ENCODE data around the gene MCMBP.
"Not testable (repeated sequence)": the region's sequence is repeated elsewhere in the genome, so short reads cannot be mapped to it uniquely, and the experiment has no call there.

MCMBP gene

DNA sequence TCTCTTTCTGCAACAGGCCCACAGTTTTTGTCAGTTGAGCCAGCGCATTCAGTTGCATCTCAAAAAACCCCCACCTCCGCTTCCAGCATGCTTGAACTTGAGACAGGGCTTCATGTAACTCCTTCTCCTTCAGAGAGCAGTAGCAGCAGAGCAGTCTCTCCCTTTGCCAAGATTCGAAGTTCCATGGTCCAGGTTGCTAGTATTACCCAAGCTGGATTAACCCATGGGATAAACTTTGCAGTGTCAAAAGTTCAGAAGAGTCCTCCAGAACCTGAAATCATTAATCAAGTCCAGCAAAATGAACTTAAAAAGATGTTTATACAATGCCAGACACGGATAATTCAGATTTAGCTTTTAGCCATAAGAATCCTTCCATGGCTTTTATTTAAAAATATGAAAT, 45.2 kb downstream of the MCMBP start:
- DNase-seq: no peak

DNA sequence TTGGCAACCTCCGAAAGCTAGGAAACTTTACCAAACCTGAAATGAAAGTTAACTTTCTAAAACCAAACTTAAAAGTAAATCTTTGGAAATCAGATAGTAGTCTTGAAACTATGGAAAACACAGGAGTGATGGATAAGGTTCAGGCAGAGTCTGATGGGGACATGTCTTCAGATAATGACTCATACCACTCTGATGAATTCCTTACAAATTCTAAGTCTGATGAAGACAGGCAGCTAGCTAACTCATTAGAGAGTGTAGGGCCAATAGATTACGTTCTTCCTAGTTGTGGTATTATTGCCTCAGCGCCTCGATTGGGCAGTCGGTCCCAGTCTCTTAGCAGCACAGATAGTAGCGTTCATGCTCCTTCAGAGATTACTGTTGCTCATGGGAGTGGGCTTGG, 45.9 kb downstream of the MCMBP start:
- DNase-seq: no peak

DNA sequence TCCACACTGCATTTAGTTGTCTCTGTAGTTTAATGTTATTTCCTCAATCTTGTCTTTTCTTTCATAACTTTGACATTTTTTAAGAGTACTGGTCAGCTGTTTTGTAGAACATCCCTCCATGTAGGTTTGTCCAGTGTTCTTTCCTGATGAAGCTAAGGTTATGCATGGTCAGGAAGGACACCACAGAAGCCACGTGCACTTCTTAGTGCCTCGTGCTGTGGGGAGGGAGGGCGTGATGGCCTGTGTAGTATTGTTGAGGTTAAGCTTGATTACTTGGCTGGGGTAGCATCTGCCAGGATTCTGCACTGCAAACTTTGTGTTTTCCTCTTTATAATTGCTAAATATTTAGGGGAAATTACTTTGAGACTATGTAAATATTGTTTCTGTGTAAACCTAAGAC, 48.3 kb downstream of the MCMBP start:
- no peak for DNase-seq

DNA sequence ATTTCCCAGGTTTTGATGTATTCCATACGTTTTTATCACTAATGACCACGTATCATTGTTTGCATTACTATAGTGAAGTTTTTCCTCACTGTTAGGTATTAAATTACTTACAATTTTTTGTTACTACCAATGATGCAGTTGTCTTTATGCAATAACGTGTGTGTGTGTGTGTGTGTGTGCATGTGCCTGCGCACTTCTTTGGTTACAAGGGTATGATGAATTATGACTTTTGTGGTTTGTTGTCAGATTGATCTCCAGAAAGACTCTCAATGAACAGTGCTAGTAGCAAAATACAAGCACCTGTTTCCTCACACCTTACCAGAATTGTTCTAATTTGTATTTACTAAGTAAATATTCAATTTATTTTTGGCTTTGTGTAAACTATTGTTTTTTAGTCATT, 51.5 kb downstream of the MCMBP start:
- DNase-seq: no peak

DNA sequence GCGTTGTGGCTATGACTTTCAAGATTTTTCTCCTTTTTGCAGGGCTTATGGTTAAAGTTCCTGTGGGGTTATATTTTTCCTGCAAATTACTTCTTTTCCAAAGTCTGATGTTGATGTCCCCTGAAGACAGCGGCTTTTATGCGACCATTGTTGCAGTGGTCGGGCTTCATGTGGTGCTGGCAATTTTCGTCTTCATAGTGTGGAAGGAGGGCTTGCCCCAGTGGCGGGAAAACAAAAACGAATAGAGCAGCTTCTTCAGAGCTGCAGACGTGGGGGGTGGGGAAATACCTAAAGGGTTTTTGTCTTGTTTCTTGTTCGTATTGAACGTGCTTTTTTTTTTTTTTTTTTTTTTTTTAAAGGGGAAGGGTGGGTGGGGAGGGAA, 53.8 kb downstream of the MCMBP start:
- no peak for DNase-seq

DNA sequence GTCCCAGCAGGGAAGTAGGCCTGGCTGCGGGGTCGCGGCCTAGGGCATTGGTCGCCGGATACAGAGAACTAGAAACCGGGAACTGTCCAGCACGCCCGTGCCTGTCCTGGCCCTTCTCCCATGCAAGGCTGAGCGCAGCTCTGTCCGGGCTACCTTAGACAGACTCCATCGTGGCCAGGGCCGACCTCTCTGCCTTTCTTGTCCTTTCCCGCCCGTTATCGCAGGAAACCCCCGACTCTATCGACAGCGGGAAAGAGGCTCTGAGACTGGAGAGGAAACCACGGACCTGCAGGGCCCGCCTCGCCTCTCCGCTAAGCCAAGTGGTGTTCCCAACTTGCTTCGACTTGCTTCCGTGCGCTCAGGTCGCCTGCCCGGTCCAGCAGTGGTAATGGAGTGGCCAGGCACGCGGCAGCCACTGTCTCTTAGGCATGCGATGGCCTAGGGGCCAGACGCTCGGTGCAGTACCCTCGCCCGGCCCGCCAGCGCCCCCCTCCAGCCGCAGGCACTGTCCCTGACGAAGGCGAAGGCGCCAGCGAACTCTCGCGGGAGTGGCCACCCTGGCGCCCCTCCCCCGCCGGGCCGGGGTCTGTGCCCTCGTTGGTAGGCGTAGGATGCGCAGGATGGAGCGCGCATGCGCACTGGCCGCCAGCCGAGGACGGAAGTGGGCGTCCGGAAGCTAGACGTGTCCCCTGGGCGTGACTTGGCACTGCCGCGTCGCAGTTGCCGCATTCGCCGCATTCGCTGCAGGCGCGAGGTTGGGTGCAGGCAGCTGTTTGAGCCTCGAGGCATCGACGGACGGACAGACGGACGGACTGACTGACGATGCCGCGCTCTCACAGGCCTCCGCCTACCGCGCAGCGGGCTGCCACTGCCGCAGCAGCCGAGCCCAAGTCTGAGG, 54.4 kb downstream of the MCMBP start:
- no peak for DNase-seq

DNA sequence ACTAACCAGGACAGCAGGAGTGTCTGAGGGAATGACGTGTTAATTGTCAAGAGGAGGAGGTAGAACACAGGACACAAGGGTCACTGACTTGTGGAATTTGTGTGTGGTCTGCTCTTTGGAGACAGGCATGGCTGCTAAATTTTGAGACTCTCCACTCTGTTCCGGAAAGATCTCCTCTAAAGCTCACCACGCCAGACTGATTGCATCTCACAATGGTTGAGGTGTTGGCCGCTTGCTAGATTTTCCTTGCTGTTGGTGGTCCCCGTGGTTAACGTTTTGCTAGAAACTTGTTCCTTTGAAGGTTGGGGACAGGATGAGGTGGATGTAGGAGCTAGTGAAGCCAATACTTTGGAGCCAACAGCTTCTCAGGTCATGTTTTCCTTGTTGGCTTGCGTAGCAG, 57.0 kb downstream of the MCMBP start:
- DNase-seq: no peak

DNA sequence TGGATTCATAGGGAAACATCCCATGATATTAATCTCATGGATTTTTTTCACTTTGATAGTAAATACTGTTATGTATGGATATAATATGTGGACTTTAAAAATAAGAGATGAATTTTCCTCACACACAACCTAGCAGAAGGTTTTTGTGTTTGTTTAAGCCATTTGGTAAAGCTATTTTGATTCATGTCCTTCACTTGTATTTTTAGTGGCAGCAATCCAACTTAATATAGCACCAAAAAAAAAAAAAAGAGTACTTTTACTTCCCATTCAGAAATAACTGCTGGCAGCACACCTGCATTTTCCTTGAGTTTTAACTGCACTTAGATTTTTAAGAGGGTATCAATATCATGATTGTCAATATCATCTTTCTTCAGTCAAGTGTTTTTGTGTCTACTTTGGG, 60.0 kb downstream of the MCMBP start:
- DNase-seq: no peak

DNA sequence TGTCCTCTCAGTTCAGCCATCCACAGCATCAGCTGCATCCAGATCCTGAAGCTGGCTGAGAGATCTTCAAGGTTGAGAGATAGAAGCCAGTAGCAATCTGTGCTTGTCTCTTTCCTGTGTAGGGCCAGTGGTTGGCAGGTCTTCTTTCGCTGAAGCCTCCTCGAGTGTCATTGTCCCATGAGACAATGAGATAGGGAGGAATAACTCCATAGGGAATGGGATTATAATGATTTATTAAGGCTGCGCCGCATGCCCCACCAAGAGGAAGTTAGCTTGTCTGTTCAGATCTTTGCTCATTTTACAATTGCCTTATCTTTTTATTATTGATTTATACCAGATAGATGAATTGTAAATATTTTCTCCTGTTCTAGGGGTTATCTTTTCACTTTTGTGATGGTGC, 61.5 kb downstream of the MCMBP start:
- no peak for DNase-seq

DNA sequence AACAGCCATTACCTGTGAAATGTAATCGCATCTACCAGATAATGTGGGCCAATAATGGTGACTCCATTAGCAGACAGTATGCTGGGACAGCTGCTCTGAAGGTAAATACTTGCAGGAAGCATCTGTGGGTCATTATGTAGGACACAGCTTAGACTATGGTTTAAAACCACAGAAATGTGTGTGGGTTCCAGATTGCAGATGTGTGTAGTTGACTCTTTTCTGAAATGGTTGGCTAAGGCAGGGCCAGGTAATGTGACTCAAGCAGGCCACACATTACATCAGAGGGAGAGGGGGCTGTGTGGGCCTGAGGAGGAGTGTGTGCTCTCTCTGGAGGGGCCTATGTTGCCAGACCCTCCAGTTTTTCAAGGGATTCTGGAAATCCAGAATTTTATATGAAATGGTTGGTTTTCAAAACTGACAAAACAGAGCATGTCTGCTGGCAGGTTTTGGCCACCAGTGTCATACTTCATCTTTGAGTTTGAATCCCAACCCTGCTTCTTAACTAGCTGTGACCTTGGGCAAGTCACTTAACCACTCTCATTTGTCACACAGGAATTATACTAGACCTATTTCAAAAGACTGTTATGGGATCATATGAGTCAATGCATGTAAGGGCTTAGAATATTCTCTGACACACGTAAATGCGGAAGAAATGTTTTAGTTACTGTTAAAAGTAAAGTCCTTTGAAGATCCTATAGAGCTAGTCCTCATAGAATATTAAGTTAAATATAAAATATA, 64.5 kb downstream of the MCMBP start:
- DNase-seq: no peak

DNA sequence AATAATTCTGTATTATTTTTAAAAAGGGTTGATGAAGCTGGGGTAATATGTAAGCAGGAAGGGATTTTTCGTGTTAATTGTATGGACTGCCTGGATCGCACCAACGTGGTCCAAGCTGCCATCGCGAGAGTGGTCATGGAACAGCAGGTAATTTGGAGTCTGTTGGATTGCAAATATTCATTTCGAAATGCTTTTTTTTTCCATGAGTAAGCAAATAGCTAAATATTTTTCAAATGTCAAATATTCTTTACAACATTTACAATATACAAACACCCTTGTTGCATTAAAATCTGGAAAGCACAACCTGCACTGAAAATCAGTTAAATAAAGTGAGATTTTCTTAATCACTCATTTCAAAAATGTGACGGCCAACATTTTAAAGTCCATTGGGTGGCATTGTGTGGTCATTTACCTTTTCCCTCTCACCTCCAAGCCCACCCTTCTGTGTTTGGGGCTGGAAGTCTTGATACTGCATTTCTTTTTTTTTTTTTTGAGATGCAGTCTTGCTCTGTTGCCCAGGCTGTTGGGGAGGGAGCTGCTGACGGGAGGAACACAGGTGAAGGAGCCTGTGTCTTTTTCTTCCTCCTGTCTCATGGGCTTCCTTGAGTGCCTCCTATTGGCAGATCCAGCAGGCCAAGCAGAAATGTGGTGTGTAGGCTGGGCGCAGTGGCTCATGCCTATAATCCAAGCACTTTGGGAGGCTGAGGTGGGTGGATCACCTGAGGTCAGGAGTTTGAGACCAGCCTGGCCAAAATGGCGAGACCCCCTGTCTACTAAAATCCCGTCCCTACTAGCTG, 66.1 kb downstream of the MCMBP start:
- DNase-seq: no peak

DNA sequence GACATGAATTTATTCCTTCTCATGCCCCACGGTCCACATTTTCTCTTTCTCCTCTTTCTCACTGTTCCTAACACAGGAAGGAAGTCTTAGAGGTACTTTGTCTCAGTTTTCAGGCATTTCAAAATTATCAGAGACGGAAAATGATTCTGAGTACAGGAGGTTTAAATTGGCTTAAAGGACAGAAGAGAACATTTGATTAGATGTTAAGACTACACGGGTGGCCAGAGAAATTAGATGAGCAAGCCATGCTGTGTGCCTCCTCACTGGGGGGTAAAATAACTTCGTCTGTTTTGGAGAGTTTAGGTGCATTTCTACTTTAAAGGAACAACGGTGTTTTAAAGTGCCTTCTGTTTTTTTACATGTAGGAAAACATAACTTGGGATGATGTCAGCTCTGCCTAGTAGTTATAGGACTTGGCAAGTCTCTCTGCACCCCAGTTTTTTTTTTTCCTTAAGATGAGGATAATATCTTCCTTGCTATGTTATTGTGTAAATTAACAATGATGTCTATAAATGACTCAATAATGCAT, 66.9 kb downstream of the MCMBP start:
- no peak for DNase-seq

DNA sequence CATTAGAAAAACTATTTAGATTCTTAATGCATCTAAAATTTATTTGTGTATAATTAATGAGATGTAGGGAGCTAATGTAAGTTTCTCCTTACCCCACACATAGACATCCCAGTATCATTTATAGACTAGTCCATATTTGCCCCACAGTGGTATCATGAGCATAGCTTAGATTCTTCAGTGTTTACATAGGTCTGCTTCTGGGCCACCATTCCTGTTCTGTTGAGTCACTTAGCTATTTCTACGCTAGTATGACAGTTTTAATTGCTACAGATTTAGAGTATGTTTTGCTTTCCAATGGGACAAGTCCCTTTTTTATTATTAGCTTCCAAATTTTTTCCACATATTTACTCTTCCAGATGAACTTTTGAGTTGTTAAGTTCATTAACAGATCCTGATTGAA, 69.4 kb downstream of the MCMBP start:
- DNase-seq: no peak

DNA sequence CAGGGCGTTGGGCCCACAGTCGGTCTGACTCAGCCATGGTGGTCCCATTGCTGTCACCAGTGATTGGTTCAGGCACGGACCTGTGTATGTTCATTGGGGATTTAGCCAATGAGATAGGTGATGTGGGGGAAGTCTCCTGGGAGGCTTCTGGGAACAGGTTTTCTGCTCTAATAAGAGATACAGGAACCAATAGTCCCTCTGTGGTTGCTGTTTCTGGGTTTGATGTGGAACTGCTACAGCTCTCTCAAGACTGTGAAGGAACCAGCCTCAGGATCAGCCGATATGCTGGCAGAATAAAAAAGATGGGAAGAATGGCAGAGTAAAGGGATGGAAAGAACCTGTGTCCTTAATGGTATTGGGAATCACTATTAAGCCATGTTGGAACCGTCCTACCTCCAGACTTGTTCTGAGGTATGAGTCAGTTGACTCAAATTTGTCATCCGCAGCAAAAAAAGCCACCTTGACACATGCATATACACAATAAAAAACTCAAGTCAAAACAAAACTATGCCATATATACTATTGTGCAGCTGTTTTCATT, 70.6 kb downstream of the MCMBP start:
- DNase-seq: no peak

DNA sequence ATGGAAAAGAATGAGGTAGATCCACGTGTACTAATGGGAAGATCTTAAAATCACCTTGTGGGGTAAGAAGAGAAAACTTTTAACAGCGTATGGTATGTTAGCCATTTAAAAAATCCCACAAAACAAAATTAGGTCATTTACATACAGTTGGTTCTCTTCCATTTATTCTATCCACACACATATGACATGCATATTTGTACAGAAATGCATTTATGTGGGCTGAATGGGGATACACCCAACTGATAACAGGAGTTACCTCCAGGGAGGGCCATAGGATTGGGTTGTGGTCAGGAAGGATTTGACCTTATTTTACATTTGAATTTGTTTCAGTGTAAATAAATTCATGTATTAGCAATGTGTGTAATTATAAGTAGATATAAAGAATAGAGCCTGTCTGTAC, 71.5 kb downstream of the MCMBP start:
- no peak for DNase-seq

DNA sequence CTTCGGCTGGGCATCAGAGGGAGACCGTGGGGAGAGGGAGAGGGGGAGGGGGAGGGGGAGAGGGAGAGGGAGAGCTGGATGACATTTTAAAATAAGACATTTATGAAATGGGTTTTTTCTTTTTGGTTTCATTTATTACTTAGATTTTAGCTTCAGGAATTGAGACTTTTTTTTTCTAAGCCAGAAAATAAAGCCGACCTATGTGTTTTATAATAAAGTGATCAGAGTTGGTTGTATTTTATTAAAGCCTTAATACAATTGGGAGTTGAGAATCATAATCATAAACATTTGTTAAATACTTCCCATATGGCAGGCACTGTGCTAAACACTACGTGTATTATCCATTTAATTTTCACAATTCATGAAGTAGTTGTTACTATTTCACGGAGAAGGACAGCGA, 76.6 kb downstream of the MCMBP start:
- no peak for DNase-seq

DNA sequence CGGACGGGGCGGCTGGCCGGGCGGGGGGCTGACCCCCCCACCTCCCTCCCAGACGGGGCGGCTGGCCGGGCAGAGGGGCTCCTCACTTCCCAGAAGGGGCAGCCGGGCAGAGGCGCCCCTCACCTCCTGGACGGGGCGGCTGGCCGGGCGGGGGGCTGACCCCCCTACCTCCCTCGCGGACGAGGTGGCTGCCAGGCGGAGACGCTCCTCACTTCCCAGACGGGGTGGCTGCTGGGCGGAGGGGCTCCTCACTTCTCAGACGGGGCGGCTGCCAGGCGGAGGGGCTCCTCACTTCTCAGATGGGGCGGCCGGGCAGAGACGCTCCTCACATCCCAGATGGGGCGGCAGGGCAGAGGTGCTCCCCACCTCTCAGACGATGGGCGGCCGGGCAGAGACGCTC, 77.5 kb downstream of the MCMBP start:
- not testable (repeated sequence) for DNase-seq

DNA sequence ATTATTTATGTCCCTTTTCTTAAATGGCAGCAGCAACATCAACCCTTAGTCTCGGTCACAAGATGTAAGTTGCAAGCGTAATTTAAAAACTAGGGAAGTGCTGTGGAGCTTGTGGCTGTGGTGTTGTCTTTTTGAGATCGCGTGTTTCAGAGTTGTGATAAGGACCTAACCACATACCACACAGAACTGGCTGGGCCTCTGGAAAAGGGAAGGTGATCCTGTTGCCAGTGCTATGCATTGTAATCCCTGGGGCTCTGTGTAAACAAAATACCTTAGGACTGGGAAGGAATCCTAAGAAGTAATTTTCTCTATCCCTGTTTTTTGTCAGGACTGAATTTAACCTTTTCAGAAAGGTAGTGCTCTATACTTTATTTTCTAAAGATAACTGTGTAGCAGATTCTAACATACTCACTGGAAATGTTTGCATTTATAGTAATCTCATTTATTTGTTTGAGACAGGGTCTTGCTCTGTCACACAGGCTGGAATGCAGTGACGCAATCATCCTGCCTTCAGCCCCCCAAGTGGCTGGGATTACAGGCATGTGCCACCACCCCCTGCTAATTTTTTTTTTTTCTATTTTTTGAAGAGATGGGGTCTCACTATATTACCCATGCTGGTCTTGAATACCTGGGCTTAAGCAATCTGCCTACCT, 86.4 kb downstream of the MCMBP start:
- DNase-seq: peak; percentile 77

DNA sequence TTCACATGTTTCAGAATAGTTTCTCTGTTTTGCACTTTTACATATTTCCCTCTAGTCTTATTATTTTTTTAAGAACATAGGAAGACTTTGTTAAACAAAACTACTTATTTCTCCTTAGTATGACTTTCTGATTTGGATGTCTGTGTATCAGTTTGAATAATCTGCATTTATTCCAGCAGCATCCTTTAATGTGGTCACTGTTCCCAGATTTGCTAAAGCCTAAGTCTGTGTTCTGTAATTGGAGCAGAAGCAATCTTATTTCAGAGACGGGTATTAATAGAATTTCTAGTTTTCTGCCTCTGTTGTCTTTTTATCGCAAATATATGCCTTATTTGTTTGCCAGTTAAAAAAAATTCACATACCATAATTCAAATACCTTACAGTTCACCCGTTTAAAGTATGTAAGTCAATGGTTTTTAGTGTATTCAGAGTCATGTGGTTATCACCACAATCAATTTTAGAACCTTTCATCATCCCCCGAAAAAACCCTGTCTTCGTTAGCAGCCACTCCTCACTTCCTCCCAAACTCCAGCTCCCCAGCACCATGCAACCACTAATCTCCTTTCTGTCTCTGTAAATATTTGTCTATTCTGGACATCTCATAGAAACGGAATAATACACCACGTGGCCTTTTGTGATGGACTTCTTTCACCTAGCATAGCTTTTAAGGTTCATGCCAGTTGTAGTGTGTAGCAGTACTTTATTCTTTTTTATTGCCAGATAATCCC, 88.1 kb downstream of the MCMBP start:
- peak; percentile 75 for DNase-seq

DNA sequence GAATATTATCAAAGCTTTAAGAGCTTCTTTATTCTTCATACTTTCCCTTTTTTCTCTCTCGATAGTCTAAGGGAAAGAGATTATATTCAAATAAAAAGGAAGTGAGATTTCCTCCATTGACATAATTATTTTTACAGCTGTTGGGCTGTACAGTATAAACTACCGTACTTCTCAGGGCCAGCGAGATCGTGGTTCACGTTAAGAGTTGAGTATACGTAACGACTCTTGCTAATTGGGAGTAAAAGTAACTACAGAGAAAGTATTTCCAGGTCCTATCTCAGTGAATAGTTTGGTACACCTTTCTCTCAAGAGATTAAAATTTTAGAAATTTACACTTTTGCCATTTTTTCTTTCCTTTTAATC, 89.0 kb downstream of the MCMBP start:
- peak; percentile 34 for DNase-seq

DNA sequence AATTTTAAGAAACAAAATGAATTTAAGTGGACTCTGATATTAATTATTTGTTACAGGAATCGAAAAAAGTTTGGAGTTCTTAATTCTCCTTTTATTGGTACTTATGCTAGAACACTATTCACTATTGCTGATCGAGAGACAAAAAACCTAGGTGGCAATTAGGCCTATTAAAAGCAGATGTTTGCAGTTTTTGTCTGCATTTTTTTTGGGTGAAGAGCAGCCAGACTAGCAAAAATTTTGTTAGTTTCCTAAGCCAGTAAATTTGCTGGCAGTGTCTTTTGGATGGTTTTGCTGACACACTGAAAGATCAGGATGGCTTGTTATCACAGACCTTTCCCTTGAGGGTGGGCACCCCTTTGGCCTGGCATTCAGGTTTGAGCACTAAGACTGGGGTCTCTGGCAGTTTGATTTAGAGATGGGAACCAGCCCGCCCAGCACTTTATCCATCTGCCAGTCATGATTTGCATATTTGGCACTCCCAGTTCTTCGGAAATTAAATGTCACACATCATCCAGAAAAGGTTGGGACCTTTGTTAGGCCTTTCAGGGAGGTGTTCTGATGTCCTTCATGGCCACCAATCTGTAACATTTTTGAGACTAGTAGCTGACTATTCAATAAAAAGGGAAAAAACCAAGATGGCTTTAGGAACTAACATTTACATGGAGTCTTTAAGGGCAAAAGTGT, 89.5 kb downstream of the MCMBP start:
- no peak for DNase-seq
